ENCODE results near the gene AKTIP. TPM values are rescaled to one million over a fixed set of nuclear protein-coding genes. Genes with fewer than 3 reads are reported as not detected.
"Not testable (repeated sequence)": the region's sequence is repeated elsewhere in the genome, so short reads cannot be mapped to it uniquely, and the experiment has no call there.

AKTIP gene
- total RNA-seq, 4 donors from 2014 or later = 54.0 to 65.6 (median 61.8) TPM

DNA sequence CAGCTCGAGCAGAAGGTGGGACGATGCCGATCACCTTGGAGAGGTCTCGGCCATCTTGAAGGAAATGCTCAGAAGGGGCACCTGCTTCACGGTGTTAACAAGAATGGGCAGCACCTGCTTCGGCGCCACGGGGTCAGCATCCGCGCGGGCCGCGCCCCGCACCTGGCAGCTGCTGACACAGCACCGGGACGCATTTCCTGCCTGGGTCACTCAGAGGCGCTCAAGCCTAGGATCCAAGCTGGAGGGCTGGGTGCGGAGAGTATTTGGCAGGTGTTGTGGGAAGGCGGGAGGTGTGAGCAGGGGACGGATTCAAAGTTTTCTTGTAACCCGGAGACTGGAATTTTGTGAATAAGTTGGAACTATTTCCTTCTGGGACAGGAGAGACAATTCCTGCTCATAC lies 39.3 kb upstream of the AKTIP start:
- WGBS, 2 donors = 57 to 66% methylated on average over 9 to 16 of the region's 21 CpGs
- Histone ChIP-seq H3K9me3 (no peaks in the 10 kb centered on the region), H3K27me3 (no peaks in the 10 kb centered on the region), H3K36me3 (no peaks in the 10 kb centered on the region), H3K27ac (no peak overlapping the region), H3K4me3 (replicated peaks in 1 of 3) (no peak overlapping the region), H3K4me1 (no peaks in the 10 kb centered on the region)
- intact Hi-C loops (cut with DNase I) = no loop called here
- DNase-seq = no peak
- TF ChIP-seq CTCF (IDR thresholded peaks at IDR 0.05) (no peak), POLR2A (IDR thresholded peaks at IDR 0.05) (no peak)

- 74 to 75% methylated on average over 7 to 9 of the region's 9 CpGs for WGBS, 2 donors
- DNase-seq = no peak
- Histone ChIP-seq H3K36me3 (no peaks in the 10 kb centered on the region), H3K27ac (no peak overlapping the region), H3K9me3 (no peaks in the 10 kb centered on the region), H3K27me3 (no peaks in the 10 kb centered on the region), H3K4me3 (replicated peaks in 1 of 3) (no peak overlapping the region), H3K4me1 (no peaks in the 10 kb centered on the region)
- TF ChIP-seq POLR2A (IDR thresholded peaks at IDR 0.05) = no peak
- TF ChIP-seq CTCF (IDR thresholded peaks at IDR 0.05) = no peak
- intact Hi-C loops (cut with DNase I) = no loop called here
Measured at GRCh38 chr16:53541326-53541725, 38.3 kb upstream of the AKTIP start.

DNA sequence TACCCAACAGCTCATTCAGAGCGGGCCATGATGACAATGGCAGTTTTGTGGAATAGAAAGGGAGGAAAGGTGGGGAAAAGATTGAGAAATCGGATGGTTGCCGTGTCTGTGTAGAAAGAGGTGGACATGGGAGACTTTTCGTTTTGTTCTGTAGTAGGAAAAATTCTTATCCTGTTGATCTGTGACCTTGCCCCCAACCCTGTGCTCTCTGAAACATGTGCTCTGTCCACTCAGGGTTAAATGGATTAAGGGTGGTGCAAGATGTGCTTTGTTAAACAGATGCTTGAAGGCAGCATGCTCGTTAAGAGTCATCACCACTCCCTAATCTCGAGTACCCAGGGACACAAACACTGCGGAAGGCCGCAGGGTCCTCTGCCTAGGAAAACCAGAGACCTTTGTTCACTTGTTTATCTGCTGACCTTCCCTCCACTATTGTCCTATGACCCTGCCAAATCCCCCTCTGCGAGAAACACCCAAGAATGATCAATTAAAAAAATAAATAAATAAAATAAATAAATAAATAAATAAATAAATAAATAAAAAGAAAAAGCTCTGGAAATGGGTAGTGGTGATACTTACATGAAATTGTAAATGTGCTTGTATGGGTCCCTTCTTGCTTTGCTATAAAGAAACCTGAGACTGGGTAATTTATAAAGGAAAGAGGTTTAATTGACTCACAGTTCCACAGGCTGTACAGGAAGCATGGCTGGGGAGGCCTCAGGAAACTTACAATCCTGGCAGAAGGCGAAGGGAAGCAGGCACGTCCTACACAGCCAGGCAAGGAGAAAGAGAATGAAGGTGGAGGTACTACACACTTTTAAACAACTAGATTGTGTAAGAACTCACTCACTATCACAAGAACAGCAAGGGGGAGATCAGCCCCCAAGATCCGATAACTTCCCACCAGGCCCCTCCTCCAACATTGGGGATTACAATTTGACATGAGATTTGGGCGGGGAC lies 37.0 kb upstream of the AKTIP start:
- DNase-seq; H3K9me3 ChIP-seq; H3K4me1 ChIP-seq; intact Hi-C loops (cut with DNase I); H3K4me3 ChIP-seq (replicated peaks in 1 of 3); H3K36me3 ChIP-seq; H3K27me3 ChIP-seq; H3K27ac ChIP-seq: not testable (repeated sequence)
- WGBS, 2 donors = 75 to 77% methylated on average over 10 to 13 of the region's 13 CpGs

GRCh38 chr16:53539346-53539745 lies 36.3 kb upstream of the AKTIP start:
- H3K9me3 ChIP-seq; H3K27ac ChIP-seq; H3K36me3 ChIP-seq; H3K4me1 ChIP-seq; H3K4me3 ChIP-seq (replicated peaks in 1 of 3); H3K27me3 ChIP-seq; DNase-seq; intact Hi-C loops (cut with DNase I): not testable (repeated sequence)
- WGBS, 2 donors = 97 to 100% methylated on average over 1 to 5 of the region's 27 CpGs

GRCh38 chr16:53537626-53538025 lies 34.6 kb upstream of the AKTIP start:
- H3K9me3 ChIP-seq = no peaks in the 10 kb centered on the region
- 81 to 90% methylated on average over 5 of the region's 5 CpGs for WGBS, 2 donors
- intact Hi-C loops (cut with DNase I) = no loop called here
- no peak overlapping the region for H3K27ac ChIP-seq
- H3K4me3 ChIP-seq (replicated peaks in 1 of 3) = no peak overlapping the region
- H3K4me1 ChIP-seq = no peaks in the 10 kb centered on the region
- no peaks in the 10 kb centered on the region for H3K36me3 ChIP-seq
- DNase-seq = no peak
- no peak for TF ChIP-seq CTCF (IDR thresholded peaks at IDR 0.05)
- no peak for TF ChIP-seq POLR2A (IDR thresholded peaks at IDR 0.05)
- no peaks in the 10 kb centered on the region for H3K27me3 ChIP-seq

GRCh38 chr16:53534206-53534605 lies 31.2 kb upstream of the AKTIP start:
- Histone ChIP-seq H3K4me3 (replicated peaks in 1 of 3) (no peak overlapping the region), H3K4me1 (no peaks in the 10 kb centered on the region), H3K27me3 (no peaks in the 10 kb centered on the region), H3K9me3 (no peaks in the 10 kb centered on the region), H3K36me3 (no peaks in the 10 kb centered on the region), H3K27ac (no peak overlapping the region)
- WGBS, 2 donors = 83 to 88% methylated on average over 2 of the region's 2 CpGs
- intact Hi-C loops (cut with DNase I) = no loop called here
- no peak for DNase-seq
- TF ChIP-seq POLR2A (IDR thresholded peaks at IDR 0.05) (no peak), CTCF (IDR thresholded peaks at IDR 0.05) (no peak)

Measured in thyroid gland (tissue), 4 donors.